Stimulated activated CD8-positive, alpha-beta memory T cell treated with anti-CD3 and anti-CD28 coated beads, Interleukin-4, amount 100 ng/mL, for 24 hours (primary cell): Measurements from ENCODE around the gene SSBP2.

Experiments used
- DNase-seq: peaks from one replicate; pipeline ENCODE4 v3.0.0-alpha.2; 2020; ENCODE audit warnings: low read depth

SSBP2 gene

GRCh38 chr5:81389025-81389424, 361.9 kb downstream of the SSBP2 start:
- DNase-seq = no peak

- no peak for DNase-seq
Observed at GRCh38 chr5:81388169-81388568, 362.7 kb downstream of the SSBP2 start.

- DNase-seq = no peak
Observed at GRCh38 chr5:81383867-81384266, 367.0 kb downstream of the SSBP2 start.

- DNase-seq = no peak
Observed at GRCh38 chr5:81371354-81371876, 379.5 kb downstream of the SSBP2 start.

- no peak for DNase-seq
Observed at GRCh38 chr5:81370912-81371311, 380.0 kb downstream of the SSBP2 start.

- DNase-seq = no peak
Observed at GRCh38 chr5:81365541-81365940, 385.4 kb downstream of the SSBP2 start.

- DNase-seq = no peak
Observed at GRCh38 chr5:81363093-81363871, 387.6 kb downstream of the SSBP2 start.
